Stimulated activated CD4-positive, alpha-beta T cell treated with anti-CD3 and anti-CD28 coated beads, TNF-alpha, amount 100 ng/mL, for 48 hours (primary cell): ENCODE data around the gene ATP8A2.

Experiments used
- DNase-seq, 3 donors: peaks; one replicate each; pipeline ENCODE4 v3.0.0-alpha.2; 2020; ENCODE audit warnings: low read depth in 3 of 3

Gene ATP8A2

GRCh38 chr13:25882466-25883357, 510.9 kb downstream of the ATP8A2 start:
- DNase-seq: no peak

- DNase-seq: no peak
Measured at GRCh38 chr13:25885418-25885817, 513.6 kb downstream of the ATP8A2 start.

- DNase-seq: no peak
Measured at GRCh38 chr13:25886438-25887214, 514.9 kb downstream of the ATP8A2 start.

- no peak for DNase-seq
Measured at GRCh38 chr13:25887962-25888655, 516.3 kb downstream of the ATP8A2 start.

- DNase-seq: no peak
Measured at GRCh38 chr13:25890671-25891212, 519.0 kb downstream of the ATP8A2 start.

GRCh38 chr13:25898991-25899390, 527.2 kb downstream of the ATP8A2 start:
- no peak for DNase-seq

- DNase-seq: no peak
Measured at GRCh38 chr13:25899464-25899863, 527.7 kb downstream of the ATP8A2 start.

GRCh38 chr13:25899952-25900351, 528.2 kb downstream of the ATP8A2 start:
- no peak for DNase-seq

GRCh38 chr13:25901460-25902376, 529.9 kb downstream of the ATP8A2 start:
- DNase-seq: peak in 1 of 3 donors; percentile 11

- no peak for DNase-seq
Measured at GRCh38 chr13:25902455-25902854, 530.7 kb downstream of the ATP8A2 start.

GRCh38 chr13:25902891-25903341, 531.1 kb downstream of the ATP8A2 start:
- DNase-seq: no peak

- no peak for DNase-seq
Measured at GRCh38 chr13:25904830-25905229, 533.1 kb downstream of the ATP8A2 start.

- DNase-seq: no peak
Measured at GRCh38 chr13:25905611-25906010, 533.8 kb downstream of the ATP8A2 start.

- DNase-seq: no peak
Measured at GRCh38 chr13:25906191-25906661, 534.5 kb downstream of the ATP8A2 start.

GRCh38 chr13:25908366-25908765, 536.6 kb downstream of the ATP8A2 start:
- no peak for DNase-seq

GRCh38 chr13:25910243-25910642, 538.5 kb downstream of the ATP8A2 start:
- no peak for DNase-seq

GRCh38 chr13:25910991-25911419, 539.2 kb downstream of the ATP8A2 start:
- DNase-seq: no peak

- no peak for DNase-seq
Measured at GRCh38 chr13:25912961-25913360, 541.2 kb downstream of the ATP8A2 start.

- DNase-seq: no peak
Measured at GRCh38 chr13:25915840-25916518, 544.2 kb downstream of the ATP8A2 start.

- DNase-seq: no peak
Measured at GRCh38 chr13:25920277-25920676, 548.5 kb downstream of the ATP8A2 start.
